IMR-90 (cell line): ENCODE measurements around the gene LY86. TPM values are rescaled to one million over a fixed set of nuclear protein-coding genes. Genes with fewer than 3 reads are reported as not detected.

ENCODE experiments used
- ATAC-seq: fragments of 200-7000 bp; cut with Tn5 transposase; 2 replicates; pipeline ENCODE4 v1.9.1; 2020; ENCODE audit warnings: low read depth, mild to moderate bottlenecking, moderate library complexity
- BruUV-seq: library from RNA; stranded (reverse); fragments of 400-500 nt; replicated peaks from 2 replicates; lab custom pipeline; 2021; lab: Mats Ljungman, UMichigan
- CTCF ChIA-PET: fragments of 300-600 bp; formaldehyde crosslinking; extraction: SDS; loops from one replicate; lab custom pipeline; 2021; ENCODE audit warnings: antibody characterized with exemption; lab: Yijun Ruan, JAX
- POLR2A ChIA-PET: fragments of 300-600 bp; sonication (Branson Sonifier 250); formaldehyde crosslinking; loops from one replicate; lab custom pipeline; 2022; ENCODE audit warnings: antibody characterized with exemption; ENCODE audit not compliant: unreplicated experiment; lab: Charles Lee
- DNase-seq: peaks from one replicate; pipeline ENCODE4 v3.0.0; 2013
- H2AFZ ChIP-seq: replicated peaks from 2 replicates; pipeline ENCODE3; 2013; ENCODE audit warnings: low read length, mild to moderate bottlenecking; ENCODE audit not compliant: poor library complexity
- H2AK5ac ChIP-seq: 2 replicates; pipeline ENCODE4 v1.6.1; 2013; ENCODE audit warnings: low read depth, low read length, inconsistent platforms
- H2AK9ac ChIP-seq: replicated peaks from 2 replicates; pipeline ENCODE3; 2013; ENCODE audit warnings: mild to moderate bottlenecking, low read depth, low read length, moderate library complexity; ENCODE audit not compliant: poor library complexity
- H2BK120ac ChIP-seq: 2 replicates; pipeline ENCODE4 v1.6.1; 2013; ENCODE audit warnings: low read depth, low read length, inconsistent platforms
- H2BK15ac ChIP-seq: 3 replicates; pipeline ENCODE4 v1.6.1; 2013; ENCODE audit warnings: low read depth, low read length, inconsistent platforms
- H2BK20ac ChIP-seq: 2 replicates; pipeline ENCODE4 v1.6.1; 2013; ENCODE audit warnings: low read depth, mild to moderate bottlenecking, inconsistent platforms, low read length, moderate library complexity
- H2BK5ac ChIP-seq: 2 replicates; pipeline ENCODE4 v1.6.1; 2013; ENCODE audit warnings: mild to moderate bottlenecking, low read depth, low read length, inconsistent platforms; ENCODE audit not compliant: poor library complexity, severe bottlenecking
- H3K14ac ChIP-seq: replicated peaks from 2 replicates; pipeline ENCODE4 v1.6.1; 2013; ENCODE audit warnings: low read depth, low read length, inconsistent platforms
- H3K18ac ChIP-seq: 2 replicates; pipeline ENCODE4 v1.6.1; 2013; ENCODE audit warnings: low read depth, low read length, control low read depth
- H3K23ac ChIP-seq: 2 replicates; pipeline ENCODE4 v1.6.1; 2013; ENCODE audit warnings: low read depth, low read length, inconsistent platforms
- H3K27ac ChIP-seq: 2 replicates; pipeline ENCODE4 v1.5.1; 2013; ENCODE audit warnings: mild to moderate bottlenecking, control low read depth, low read length; ENCODE audit not compliant: insufficient read depth
- H3K27me3 ChIP-seq: 2 replicates; pipeline ENCODE4 v1.6.1; 2013; ENCODE audit warnings: low read length; ENCODE audit not compliant: control insufficient read depth, insufficient read depth
- H3K36me3 ChIP-seq: 2 replicates; pipeline ENCODE4 v1.6.1; 2013; ENCODE audit warnings: low read length, mixed read lengths; ENCODE audit not compliant: control insufficient read depth, insufficient read depth
- H3K4ac ChIP-seq: 2 replicates; pipeline ENCODE4 v1.6.1; 2013; ENCODE audit warnings: low read depth, low read length, inconsistent platforms
- H3K4me1 ChIP-seq: 2 replicates; pipeline ENCODE4 v1.6.1; 2013; ENCODE audit warnings: low read length, mixed read lengths; ENCODE audit not compliant: control insufficient read depth, insufficient read depth
- H3K4me2 ChIP-seq: 2 replicates; pipeline ENCODE4 v1.6.1; 2013; ENCODE audit warnings: low read depth, mild to moderate bottlenecking, control low read depth, low read length, moderate library complexity
- H3K4me3 ChIP-seq: 2 replicates; pipeline ENCODE4 v1.5.1; 2013; ENCODE audit warnings: low read depth, mild to moderate bottlenecking, control low read depth, low read length, moderate library complexity; ENCODE audit not compliant: insufficient read depth
- H3K56ac ChIP-seq: 2 replicates; pipeline ENCODE4 v1.6.1; 2013; ENCODE audit warnings: low read length, inconsistent platforms; ENCODE audit not compliant: insufficient read depth; ENCODE audit errors: extremely low read depth
- H3K79me1 ChIP-seq, 2 experiments: 2 replicates each; pipeline ENCODE4 v1.6.1; 2013; ENCODE audit warnings: low read length in 2 of 2, inconsistent platforms in 1 of 2, low read depth in 1 of 2
- H3K9ac ChIP-seq: 2 replicates; pipeline ENCODE4 v1.6.1; 2013; ENCODE audit warnings: low read depth, low read length, control low read depth
- H3K9me1 ChIP-seq: 2 replicates; pipeline ENCODE4 v1.6.1; 2013; ENCODE audit warnings: low read length, inconsistent platforms; ENCODE audit not compliant: insufficient read depth
- H3K9me3 ChIP-seq: 2 replicates; pipeline ENCODE4 v1.6.1; 2013; ENCODE audit warnings: low read length; ENCODE audit not compliant: control insufficient read depth, insufficient read depth
- H4K20me1 ChIP-seq: 2 replicates; pipeline ENCODE4 v1.6.1; 2013; ENCODE audit warnings: low read length, inconsistent platforms; ENCODE audit not compliant: insufficient read depth
- H4K5ac ChIP-seq: 2 replicates; pipeline ENCODE4 v1.6.1; 2013; ENCODE audit warnings: mild to moderate bottlenecking, low read depth, low read length, control low read depth
- H4K8ac ChIP-seq, 2 experiments: 2 replicates each; pipeline ENCODE4 v1.6.1; 2013; ENCODE audit warnings: low read depth in 2 of 2, low read length in 2 of 2, control low read depth in 1 of 2, inconsistent platforms in 1 of 2
- H4K91ac ChIP-seq: 2 replicates; pipeline ENCODE4 v1.6.1; 2013; ENCODE audit warnings: low read depth, low read length, inconsistent platforms; ENCODE audit not compliant: insufficient read depth
- BHLHE40 ChIP-seq: fragments of 150-350 bp; IDR thresholded peaks from 2 replicates; pipeline ENCODE4 v1.6.1; 2016; ENCODE audit warnings: mild to moderate bottlenecking, low read depth, low read length
- CEBPB ChIP-seq: IDR thresholded peaks from 2 replicates; pipeline ENCODE4 v1.6.1; 2012; ENCODE audit warnings: low read depth, low read length, improper control_type of control experiment
- CHD1 ChIP-seq: IDR thresholded peaks from 2 replicates; pipeline ENCODE4 v1.6.1; 2012; ENCODE audit warnings: low read depth, low read length, improper control_type of control experiment
- FOS ChIP-seq: fragments of 150-350 bp; IDR thresholded peaks from 2 replicates; pipeline ENCODE4 v1.6.1; 2016; ENCODE audit warnings: low read depth, low read length
- MAFK ChIP-seq: IDR thresholded peaks from 2 replicates; pipeline ENCODE4 v1.6.1; 2012; ENCODE audit warnings: low read depth, low read length, improper control_type of control experiment
- MAZ ChIP-seq: IDR thresholded peaks from 2 replicates; pipeline ENCODE4 v1.6.1; 2012; ENCODE audit warnings: low read depth, mild to moderate bottlenecking, low read length, improper control_type of control experiment, moderate library complexity, borderline replicate concordance
- MXI1 ChIP-seq: IDR thresholded peaks from 2 replicates; pipeline ENCODE4 v1.6.1; 2012; ENCODE audit warnings: low read depth, mild to moderate bottlenecking, low read length, moderate library complexity, borderline replicate concordance
- NFE2L2 ChIP-seq: fragments of 150-350 bp; IDR thresholded peaks from 2 replicates; pipeline ENCODE4 v1.6.1; 2016; ENCODE audit warnings: low read depth, mild to moderate bottlenecking, low read length
- POLR2A ChIP-seq: IDR thresholded peaks from 2 replicates; pipeline ENCODE4 v1.6.1; 2012; ENCODE audit warnings: mild to moderate bottlenecking, low read depth, low read length
- RAD21 ChIP-seq: IDR thresholded peaks from 2 replicates; pipeline ENCODE4 v1.6.1; 2012; ENCODE audit warnings: low read length, improper control_type of control experiment
- RCOR1 ChIP-seq: IDR thresholded peaks from 2 replicates; pipeline ENCODE4 v1.6.1; 2012; ENCODE audit warnings: mild to moderate bottlenecking, low read length, improper control_type of control experiment; ENCODE audit not compliant: insufficient replicate concordance
- RFX5 ChIP-seq: IDR thresholded peaks from 2 replicates; pipeline ENCODE4 v1.8.0; 2012; ENCODE audit warnings: low read depth, mild to moderate bottlenecking, low read length, moderate library complexity
- SMC3 ChIP-seq: fragments of 150-350 bp; IDR thresholded peaks from 2 replicates; pipeline ENCODE4 v1.6.1; 2016; ENCODE audit warnings: low read depth, mild to moderate bottlenecking, antibody characterized with exemption, low read length, moderate library complexity
- WGBS, 2 experiments: methylation state at CpG; one replicate each; pipeline versions ENCODE4 v1.1.5 to v1.1.7; 2013; ENCODE audit warnings: missing lambda C conversion rate in 2 of 2; ENCODE audit not compliant: insufficient read length in 1 of 2; ENCODE audit errors: extremely low coverage in 2 of 2; 5-methylcytosine and 5-hydroxymethylcytosine counted together
- dilution Hi-C: fragments of 300-500 bp; cut with HindIII; formaldehyde crosslinking; loops from one replicate; pipeline ENCODE4 v1.14.3; 2018; ENCODE audit warnings: low sequenced_read_pairs; ENCODE audit not compliant: unreplicated experiment
- in situ Hi-C: fragments of 300-500 bp; cut with MboI; formaldehyde crosslinking; loops from 3 replicates; pipeline ENCODE4 v1.14.3; 2019; ENCODE audit warnings: low sequenced_read_pairs, inconsistent platforms, mixed read lengths
- intact Hi-C: fragments of 100-400 bp; cut with micrococcal nuclease; formaldehyde crosslinking; loops from 2 replicates; pipeline ENCODE4 v1.10.0; 2022
- polyA plus RNA-seq, 3 experiments: library from polyadenylated mRNA; depleted of rRNA; stranded (reverse); fragments of >200 nt; gene quantifications; 2 replicates each; pipeline ENCODE4 v1.2.3, GENCODE V29; 2012; ENCODE audit warnings: low replicate concordance in 1 of 3
- total RNA-seq: library from RNA; depleted of rRNA; stranded (reverse); fragments of >200 nt; gene quantifications from 2 replicates; pipeline ENCODE4 v1.2.3, GENCODE V29; 2012
- TF ChIP-seq, protein P1 (sequence below): conservative IDR thresholded peaks from 2 replicates; pipeline ENCODE4 v1.5.1; 2012; ENCODE audit warnings: mild to moderate bottlenecking, low read depth, low read length, improper control_type of control experiment
- TF ChIP-seq, protein P2 (sequence below): fragments of 150-350 bp; IDR thresholded peaks from 2 replicates; pipeline ENCODE4 v1.6.1; 2017; ENCODE audit warnings: mild to moderate bottlenecking, antibody characterized with exemption, low read length, low read depth
- TF ChIP-seq, protein P3 (sequence below): fragments of 150-350 bp; IDR thresholded peaks from 2 replicates; pipeline ENCODE4 v1.6.1; 2016; ENCODE audit warnings: low read depth, mild to moderate bottlenecking, low read length, moderate library complexity, borderline replicate concordance

The LY86 gene
- total and polyA plus RNA-seq, 2 of the 4 experiments (the other 2 are of a cell fraction): not detected

DNA sequence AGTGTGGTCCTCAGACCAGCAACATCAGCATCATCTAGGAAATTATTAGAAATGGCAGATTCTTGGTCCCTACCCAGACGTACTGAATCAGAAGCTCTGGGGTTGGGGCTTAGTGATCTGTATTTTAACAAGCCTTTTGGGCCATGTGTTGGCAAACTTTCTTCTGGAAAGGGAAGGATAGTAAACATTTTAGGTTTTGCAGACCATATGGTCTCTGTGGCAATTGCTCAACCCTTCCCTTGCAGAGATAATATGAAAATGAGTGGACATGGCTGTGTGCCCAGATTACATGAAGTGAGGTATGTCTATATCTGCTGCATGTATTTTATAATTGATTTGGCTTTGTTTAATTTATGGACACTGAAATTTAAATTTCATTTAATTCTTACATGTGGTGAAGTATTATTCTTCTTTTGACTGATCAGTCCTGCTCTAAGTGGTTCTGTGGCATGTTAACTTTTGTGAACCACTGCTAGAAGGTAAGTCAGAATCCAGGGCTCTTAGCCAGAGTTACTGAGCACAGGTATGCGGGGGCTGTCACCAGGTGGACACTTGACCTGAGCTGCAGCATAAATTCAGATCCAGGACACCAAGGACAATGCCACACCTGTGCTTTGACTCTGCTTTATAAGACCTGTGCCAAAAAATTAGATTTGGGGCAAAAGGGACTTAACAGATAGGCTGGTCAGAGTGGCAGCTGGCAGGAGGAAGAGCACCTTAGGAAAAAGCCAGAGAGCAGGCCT is 43.2 kb downstream of the LY86 start:
- H3K4ac ChIP-seq: no peak overlapping the region
- H2AK5ac ChIP-seq: no peak overlapping the region
- no peak overlapping the region for H3K14ac ChIP-seq
- no peak overlapping the region for H3K4me2 ChIP-seq
- H3K27me3 ChIP-seq: no peaks in the 10 kb centered on the region
- H4K5ac ChIP-seq: no peak overlapping the region
- no peaks in the 10 kb centered on the region for H3K36me3 ChIP-seq
- H2AK9ac ChIP-seq: no peak overlapping the region
- H3K56ac ChIP-seq: no peak overlapping the region
- ChIA-PET POLR2A (no interaction called here), CTCF (no interaction called here)
- no peak overlapping the region for H2AFZ ChIP-seq
- no peak overlapping the region for H2BK120ac ChIP-seq
- no peak overlapping the region for H2BK5ac ChIP-seq
- no peak overlapping the region for H3K9ac ChIP-seq
- H3K79me1 ChIP-seq: no peaks in the 10 kb centered on the region
- no peak overlapping the region for H3K18ac ChIP-seq
- dilution Hi-C loops: no loop called here
- no peaks in the 10 kb centered on the region for H4K20me1 ChIP-seq
- H3K4me1 ChIP-seq: no peaks in the 10 kb centered on the region
- H3K9me1 ChIP-seq: no peaks in the 10 kb centered on the region
- ATAC-seq (no peak), DNase-seq (no peak)
- H4K8ac ChIP-seq: no peak overlapping the region
- WGBS, 2 experiments: no CpG with 5 or more reads among the region's 2 CpGs
- H3K9me3 ChIP-seq: no peaks in the 10 kb centered on the region
- H2BK15ac ChIP-seq: no peak overlapping the region
- H4K91ac ChIP-seq: no peak overlapping the region
- no peak overlapping the region for H2BK20ac ChIP-seq
- no peak for TF ChIP-seq RFX5
- TF ChIP-seq POLR2A: no peak
- no peak for TF ChIP-seq RAD21
- no peak for TF ChIP-seq SMC3
- TF ChIP-seq BHLHE40: no peak
- TF ChIP-seq MAFK: no peak
- no peak for TF ChIP-seq FOS
- TF ChIP-seq, protein P1, sequence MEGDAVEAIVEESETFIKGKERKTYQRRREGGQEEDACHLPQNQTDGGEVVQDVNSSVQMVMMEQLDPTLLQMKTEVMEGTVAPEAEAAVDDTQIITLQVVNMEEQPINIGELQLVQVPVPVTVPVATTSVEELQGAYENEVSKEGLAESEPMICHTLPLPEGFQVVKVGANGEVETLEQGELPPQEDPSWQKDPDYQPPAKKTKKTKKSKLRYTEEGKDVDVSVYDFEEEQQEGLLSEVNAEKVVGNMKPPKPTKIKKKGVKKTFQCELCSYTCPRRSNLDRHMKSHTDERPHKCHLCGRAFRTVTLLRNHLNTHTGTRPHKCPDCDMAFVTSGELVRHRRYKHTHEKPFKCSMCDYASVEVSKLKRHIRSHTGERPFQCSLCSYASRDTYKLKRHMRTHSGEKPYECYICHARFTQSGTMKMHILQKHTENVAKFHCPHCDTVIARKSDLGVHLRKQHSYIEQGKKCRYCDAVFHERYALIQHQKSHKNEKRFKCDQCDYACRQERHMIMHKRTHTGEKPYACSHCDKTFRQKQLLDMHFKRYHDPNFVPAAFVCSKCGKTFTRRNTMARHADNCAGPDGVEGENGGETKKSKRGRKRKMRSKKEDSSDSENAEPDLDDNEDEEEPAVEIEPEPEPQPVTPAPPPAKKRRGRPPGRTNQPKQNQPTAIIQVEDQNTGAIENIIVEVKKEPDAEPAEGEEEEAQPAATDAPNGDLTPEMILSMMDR: no peak
- TF ChIP-seq, protein P2, sequence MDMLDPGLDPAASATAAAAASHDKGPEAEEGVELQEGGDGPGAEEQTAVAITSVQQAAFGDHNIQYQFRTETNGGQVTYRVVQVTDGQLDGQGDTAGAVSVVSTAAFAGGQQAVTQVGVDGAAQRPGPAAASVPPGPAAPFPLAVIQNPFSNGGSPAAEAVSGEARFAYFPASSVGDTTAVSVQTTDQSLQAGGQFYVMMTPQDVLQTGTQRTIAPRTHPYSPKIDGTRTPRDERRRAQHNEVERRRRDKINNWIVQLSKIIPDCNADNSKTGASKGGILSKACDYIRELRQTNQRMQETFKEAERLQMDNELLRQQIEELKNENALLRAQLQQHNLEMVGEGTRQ: no peak
- no peak for TF ChIP-seq CHD1
- TF ChIP-seq RCOR1: no peak
- TF ChIP-seq, protein P3, sequence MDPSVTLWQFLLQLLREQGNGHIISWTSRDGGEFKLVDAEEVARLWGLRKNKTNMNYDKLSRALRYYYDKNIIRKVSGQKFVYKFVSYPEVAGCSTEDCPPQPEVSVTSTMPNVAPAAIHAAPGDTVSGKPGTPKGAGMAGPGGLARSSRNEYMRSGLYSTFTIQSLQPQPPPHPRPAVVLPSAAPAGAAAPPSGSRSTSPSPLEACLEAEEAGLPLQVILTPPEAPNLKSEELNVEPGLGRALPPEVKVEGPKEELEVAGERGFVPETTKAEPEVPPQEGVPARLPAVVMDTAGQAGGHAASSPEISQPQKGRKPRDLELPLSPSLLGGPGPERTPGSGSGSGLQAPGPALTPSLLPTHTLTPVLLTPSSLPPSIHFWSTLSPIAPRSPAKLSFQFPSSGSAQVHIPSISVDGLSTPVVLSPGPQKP: no peak
- no peak for TF ChIP-seq MXI1
- TF ChIP-seq NFE2L2: no peak
- TF ChIP-seq CEBPB: no peak
- no peak for TF ChIP-seq MAZ
- intact Hi-C loops: no loop called here
- H3K4me3 ChIP-seq: no peak overlapping the region
- H3K27ac ChIP-seq: no peak overlapping the region
- BruUV-seq: no TSS peak
- H3K23ac ChIP-seq: no peak overlapping the region
- in situ Hi-C loops: no loop called here
